NT2/D1 (cell line): ENCODE data around the gene HIP1R.

Experiments
- YY1 ChIP-seq: IDR thresholded peaks from 2 replicates; pipeline ENCODE4 v1.6.1; 2011; ENCODE audit not compliant: insufficient read length, insufficient read depth
- ZNF274 ChIP-seq: IDR thresholded peaks from 2 replicates; pipeline ENCODE4 v1.6.1; 2011; ENCODE audit warnings: mild to moderate bottlenecking, low read depth, low read length

DNA sequence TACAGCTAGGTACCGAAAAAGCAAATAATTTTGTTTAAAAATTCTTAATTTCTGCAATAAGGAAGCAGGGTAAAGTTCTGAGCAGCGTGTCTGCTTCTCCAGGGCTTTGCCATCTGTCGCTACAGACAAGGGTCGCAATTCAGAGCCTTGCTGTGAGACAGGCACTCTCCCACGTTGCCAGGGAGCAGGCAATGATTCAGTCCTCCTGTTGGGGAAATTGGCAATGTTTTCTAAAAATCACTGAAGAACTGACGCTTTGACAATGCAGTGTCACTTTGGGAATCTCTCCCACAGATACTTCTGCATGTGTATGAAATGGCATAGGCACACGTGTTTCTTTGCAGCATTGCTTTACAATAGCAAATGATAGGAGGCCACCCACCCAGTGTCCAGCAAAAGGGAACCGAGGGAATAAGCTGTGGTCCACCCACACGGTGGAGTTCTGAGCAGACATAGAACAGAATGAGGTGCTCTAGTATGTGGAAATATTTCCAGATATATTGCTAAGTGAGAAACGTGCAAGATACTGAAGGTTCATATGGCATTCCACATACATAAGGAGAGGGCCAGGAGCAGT lies 16.0 kb upstream of the HIP1R start:
- TF ChIP-seq ZNF274 (no peak), YY1 (no peak)
